HL-60 (cell line): ENCODE data around the gene BHLHA9.

Source experiments
- CTCF ChIP-seq: IDR thresholded peaks from one replicate; pipeline ENCODE4 v1.5.1; 2011; ENCODE audit warnings: low read length, control low read depth, inconsistent platforms; ENCODE audit not compliant: insufficient read depth
- POLR2AphosphoS5 ChIP-seq: IDR thresholded peaks from 2 replicates; pipeline ENCODE4 v1.6.1; 2012; ENCODE audit warnings: low read depth

GRCh38 chr17:1227917-1228780, 42.1 kb upstream of the BHLHA9 start:
- TF ChIP-seq POLR2AphosphoS5 (no peak), CTCF (no peak)
